GM19463 (cell line): ENCODE results near the gene KLRG1.

Experiments
- ATAC-seq: cut with Tn5 transposase; IDR thresholded peaks from one replicate; pipeline ENCODE4 v1.9.1; 2021; ENCODE audit warnings: mild to moderate bottlenecking, moderate library complexity; ENCODE audit not compliant: unreplicated experiment

KLRG1 gene

DNA sequence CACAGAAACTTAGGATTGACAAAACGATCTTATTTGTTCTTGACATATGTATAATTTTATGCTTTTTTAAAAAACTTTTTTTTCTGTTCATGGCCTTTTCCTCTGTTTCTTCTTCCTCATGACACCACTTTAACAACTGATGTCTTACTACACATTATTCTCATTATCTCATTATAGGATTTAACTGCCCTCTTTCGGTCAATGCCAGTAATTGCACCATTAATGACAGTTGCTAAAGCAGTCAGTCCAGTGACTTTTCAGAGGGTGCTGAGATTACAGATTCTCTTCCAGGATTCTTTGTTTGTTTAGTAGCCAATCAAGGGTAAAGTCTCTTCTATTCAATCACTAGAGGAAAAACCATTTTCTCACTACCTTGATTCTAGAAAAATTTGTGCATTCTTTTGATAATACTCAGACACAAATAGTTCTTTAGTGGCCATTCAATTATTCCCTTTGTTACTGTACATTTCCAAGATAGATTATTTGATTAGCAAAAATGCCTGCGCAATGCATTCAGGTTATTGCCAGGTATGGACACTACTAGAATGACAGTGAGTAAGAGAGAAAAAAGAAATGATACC lies 50.1 kb downstream of the KLRG1 start:
- no peak for ATAC-seq

DNA sequence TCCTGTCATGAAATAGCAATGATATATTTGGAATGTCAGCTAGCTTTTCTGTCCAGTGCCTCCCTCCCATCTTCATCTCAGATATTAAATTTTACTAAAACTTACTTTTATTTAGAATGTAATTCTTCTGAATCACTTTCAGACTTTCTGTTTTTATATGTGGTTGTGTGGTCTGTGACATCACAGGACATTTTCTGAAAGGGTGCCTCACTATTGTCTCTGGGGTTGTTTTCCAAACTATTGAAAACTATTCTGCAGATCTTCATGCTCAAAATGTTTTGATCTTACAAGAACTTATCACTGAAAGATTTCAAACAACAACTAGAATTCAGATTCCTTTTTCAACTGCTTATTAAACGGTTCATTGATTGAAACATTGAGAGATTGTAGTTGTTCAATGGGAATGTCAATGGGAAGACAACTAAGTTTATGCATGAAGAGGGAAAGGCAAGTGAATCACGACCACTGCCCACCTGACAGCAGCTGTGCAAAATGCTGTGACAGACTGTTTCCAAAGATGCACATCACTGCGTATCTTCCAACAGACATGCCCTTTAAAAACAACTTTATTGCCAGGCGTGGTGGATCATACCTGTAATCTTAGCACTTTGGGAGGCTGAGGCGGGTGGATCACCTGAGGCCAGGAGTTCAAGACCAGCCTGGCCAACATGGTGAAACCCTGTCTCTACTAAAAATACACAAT lies 51.3 kb downstream of the KLRG1 start:
- ATAC-seq: no peak

GRCh38 chr12:9041321-9041720 lies 52.0 kb downstream of the KLRG1 start:
- no peak for ATAC-seq

DNA sequence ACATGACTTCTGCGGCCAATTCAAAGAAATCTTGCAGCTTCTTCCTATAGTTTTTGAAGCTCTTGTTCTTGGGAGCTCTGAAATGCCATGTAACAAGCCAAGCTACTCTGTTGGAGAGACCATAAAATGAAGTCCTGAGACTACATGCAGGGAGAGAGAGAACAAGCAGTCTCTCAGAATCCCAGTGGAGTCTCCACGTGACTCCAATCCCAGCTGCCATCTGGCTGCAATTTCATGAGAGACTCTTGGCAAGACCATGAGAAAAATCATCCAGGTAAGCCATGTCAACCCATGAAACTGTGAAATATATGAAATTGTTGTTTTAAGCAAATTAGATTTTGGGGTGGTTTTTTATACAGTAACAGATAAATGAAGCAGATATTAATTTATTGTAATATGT lies 54.4 kb downstream of the KLRG1 start:
- ATAC-seq: no peak

- no peak for ATAC-seq
These were observed 57.8 kb downstream of the KLRG1 start for GRCh38 chr12:9047105-9047504.

DNA sequence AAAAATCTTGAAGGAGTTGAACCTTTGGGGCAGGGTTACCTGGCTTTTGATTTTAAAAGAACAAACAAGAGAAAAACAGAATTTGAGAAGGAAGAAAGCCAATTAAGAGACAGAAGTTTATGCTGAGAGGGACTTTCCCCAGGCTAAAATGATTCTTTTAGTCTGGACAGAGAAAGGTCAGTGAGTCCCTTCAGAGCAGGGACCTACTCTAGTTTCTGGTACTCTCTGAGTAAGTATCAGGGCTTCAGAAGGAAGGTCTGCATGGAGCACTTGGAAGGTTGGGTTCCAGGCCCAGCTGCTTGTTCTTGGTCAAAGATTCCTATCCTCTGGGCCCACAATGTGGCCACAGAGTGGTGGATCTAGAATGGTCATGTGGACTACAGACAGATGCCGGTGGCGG lies 59.6 kb downstream of the KLRG1 start:
- ATAC-seq: no peak

GRCh38 chr12:9049520-9050133 lies 60.3 kb downstream of the KLRG1 start:
- no peak for ATAC-seq

GRCh38 chr12:9050521-9051157 lies 61.3 kb downstream of the KLRG1 start:
- ATAC-seq: no peak

DNA sequence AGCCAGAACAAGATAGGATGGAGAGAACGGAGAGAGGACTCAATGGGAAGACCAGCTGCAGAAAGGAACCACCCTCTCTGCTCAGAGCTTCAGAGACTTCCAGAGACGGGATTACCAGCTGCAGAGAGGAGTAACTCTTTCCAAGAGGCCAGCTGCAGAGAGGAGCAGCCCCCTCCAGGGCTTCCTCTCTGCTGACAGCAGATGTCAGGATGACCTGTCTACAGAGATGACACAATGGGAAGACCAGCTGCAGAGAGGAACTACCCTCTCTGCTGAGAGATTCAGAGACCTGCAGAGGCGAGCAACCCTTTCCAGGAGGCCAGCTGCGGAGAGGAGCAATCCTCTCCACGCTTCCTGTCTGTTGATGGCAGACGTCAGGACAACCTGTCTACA lies 61.8 kb downstream of the KLRG1 start:
- ATAC-seq: no peak

DNA sequence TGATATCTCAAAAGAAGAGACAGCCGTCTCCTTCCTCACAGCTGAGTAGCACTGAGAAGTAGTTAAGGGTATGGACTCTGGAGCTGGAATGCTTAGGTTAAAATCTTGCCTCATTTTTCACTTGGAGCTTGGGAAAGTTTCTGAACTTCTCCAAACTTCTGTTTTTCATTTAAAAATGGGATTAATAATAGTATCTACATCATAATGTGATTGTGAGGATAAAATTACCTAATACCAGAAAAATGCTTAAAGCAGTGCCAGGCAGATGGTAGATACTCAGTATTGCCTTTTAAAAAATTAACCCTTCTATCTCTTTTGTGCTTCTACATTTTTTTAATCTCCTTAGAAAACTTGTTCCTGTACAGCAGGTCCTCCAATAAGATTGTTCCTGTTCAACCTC lies 63.3 kb downstream of the KLRG1 start:
- ATAC-seq: no peak
